GM10847 (cell line): ENCODE results near the gene ITPRID2.

Experiments used
- POLR2A ChIP-seq: IDR thresholded peaks from 2 replicates; pipeline ENCODE4 v1.6.1; 2011; ENCODE audit not compliant: insufficient read length; ENCODE audit errors: extremely low read depth

Gene ITPRID2

GRCh38 chr2:181862583-181863281, 28.8 kb upstream of the ITPRID2 start:
- no peak for TF ChIP-seq POLR2A

DNA sequence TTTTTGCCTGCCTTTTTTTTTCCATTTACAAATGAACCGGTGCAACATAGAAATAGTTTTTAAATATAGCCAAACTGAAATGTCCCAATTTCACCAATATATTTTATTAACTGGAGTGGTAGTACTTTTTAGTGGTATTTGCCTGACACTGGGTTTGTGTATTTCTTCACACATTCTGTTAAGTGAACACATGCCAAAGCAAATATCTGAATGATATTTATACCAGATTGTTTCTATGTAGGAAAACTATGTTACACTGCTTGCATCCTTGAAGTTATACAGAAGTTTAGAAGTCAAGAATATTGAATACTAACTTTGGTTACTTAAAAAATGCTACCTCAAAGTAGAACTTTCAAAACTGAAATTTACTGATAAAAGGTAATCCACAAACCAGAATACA, 19.4 kb upstream of the ITPRID2 start:
- TF ChIP-seq POLR2A = no peak

DNA sequence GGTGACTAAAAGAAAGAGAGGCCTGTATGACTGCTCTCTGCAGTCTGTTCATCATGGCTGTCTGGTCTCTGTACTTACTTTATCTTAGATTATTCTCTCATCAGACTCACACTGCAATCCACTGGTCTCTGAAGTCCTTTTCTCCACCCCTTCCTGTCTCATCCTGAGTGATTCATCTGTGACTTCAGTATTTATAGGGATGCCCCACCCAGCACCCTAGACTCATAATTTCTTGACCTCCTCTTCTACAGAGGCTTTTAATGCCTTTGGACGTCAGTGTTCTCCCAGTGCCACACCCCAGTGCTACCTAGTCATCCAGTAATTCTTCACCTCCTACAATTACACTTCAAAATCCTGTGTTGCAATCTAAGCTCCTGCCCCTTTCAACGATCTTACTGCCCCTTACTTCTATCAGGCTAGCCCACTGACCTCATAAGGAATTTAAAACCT, 14.9 kb upstream of the ITPRID2 start:
- no peak for TF ChIP-seq POLR2A

- no peak for TF ChIP-seq POLR2A
Measured at GRCh38 chr2:181877181-181877664, 14.3 kb upstream of the ITPRID2 start.

DNA sequence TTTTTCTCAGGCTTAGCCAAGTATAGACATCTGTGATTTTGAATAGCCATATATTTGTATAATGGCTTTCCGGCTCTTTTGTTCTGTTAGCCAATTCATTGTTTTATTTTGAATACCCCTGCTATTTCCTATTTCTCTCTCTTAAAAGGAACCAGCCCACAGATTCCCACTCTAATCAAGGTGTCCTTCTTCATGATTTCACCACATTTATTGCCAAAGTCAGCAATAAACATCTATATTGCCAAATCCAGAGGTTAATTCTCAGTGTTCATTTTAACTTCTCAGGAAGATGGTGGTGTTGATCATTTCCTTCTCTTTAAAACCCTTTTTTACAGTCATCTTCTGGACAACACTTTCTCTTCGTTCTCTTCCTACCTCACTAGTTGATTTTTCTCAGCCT, 13.1 kb upstream of the ITPRID2 start:
- TF ChIP-seq POLR2A = no peak

GRCh38 chr2:181879295-181879694, 12.2 kb upstream of the ITPRID2 start:
- TF ChIP-seq POLR2A = no peak

GRCh38 chr2:181882246-181883020, 9.1 kb upstream of the ITPRID2 start:
- no peak for TF ChIP-seq POLR2A

DNA sequence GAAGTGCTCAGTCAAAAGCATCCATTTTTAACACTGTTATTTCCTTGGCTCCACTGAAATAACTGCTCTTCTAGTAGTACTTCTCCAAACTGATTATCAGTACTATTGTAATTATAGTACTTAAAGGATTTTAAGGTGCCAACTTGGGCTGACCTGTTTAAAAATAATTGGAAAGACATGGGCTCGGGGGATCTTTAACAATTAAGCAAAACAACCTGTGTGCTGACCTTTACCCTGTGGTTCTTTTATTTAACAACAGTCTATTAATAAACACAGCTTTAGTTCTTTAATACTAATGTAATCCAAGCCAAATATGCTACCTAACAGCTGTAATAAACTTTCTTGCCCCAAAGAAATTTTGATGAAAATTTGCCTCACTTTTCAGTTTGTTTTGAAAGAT, 6.9 kb upstream of the ITPRID2 start:
- no peak for TF ChIP-seq POLR2A

GRCh38 chr2:181885096-181885495, 6.4 kb upstream of the ITPRID2 start:
- TF ChIP-seq POLR2A = no peak

GRCh38 chr2:181886192-181886591, 5.3 kb upstream of the ITPRID2 start:
- no peak for TF ChIP-seq POLR2A

DNA sequence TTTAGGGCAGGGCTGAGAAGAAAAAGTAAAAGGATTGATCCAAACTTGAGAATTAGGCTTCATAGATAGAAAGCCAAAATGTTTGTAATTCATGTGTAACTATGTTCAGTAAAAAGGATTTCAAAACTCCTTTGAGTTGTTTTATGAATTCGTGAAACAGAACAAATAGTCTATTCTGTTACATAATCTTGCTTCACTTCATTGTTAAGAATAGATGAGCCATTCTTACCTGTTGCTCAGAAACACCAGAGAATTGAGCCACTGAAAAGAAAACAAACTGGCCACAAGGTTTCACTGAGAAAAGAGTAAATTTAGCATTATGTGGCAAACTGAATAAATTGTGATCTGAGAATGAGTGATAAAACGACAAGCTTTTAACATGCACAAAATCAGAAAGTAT, 4.5 kb upstream of the ITPRID2 start:
- no peak for TF ChIP-seq POLR2A

- no peak for TF ChIP-seq POLR2A
Measured at GRCh38 chr2:181889776-181890175, 1.8 kb upstream of the ITPRID2 start.

- no peak for TF ChIP-seq POLR2A
Measured at GRCh38 chr2:181890271-181890670, 1.3 kb upstream of the ITPRID2 start.

GRCh38 chr2:181891966-181892798, 652 bp downstream of the ITPRID2 start:
- peak; percentile 34 for TF ChIP-seq POLR2A

DNA sequence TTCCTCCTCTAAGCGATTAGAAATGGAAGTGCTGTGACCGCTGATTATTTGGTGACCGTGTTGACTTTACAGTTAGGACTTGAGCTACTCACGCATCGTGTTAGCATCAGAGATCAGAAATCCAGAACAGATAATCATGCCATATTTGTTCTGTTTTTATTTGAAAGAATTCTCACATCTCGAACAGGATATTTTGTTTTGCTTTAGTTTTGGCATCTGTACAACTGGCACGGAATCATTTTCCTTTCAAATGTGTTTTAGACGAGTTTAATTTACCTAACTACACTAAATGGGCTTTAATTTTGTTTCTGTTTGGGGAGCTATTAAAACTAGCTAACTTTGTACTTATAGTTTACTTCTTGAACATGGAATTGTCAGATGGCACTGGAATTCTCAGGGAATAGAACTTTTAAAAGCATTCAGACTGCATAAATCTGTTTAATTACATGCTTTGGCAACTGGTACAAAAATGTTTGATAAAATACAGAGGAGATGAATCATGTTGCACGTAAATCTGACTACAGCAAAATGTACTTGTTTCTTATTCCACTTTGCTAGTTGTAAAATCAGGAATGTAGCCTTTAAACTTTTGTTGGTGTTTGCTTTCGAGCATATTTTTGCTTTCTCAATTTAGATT, 1.4 kb downstream of the ITPRID2 start:
- no peak for TF ChIP-seq POLR2A
